PFSK-1 (cell line): ENCODE measurements around the gene FEM1B.

Source experiments
- POLR2AphosphoS5 ChIP-seq: IDR thresholded peaks from 2 replicates; pipeline ENCODE4 v1.6.1; 2012; ENCODE audit warnings: low read depth, mild to moderate bottlenecking, control low read depth, low read length, moderate library complexity
- TAF1 ChIP-seq: IDR thresholded peaks from 2 replicates; pipeline ENCODE4 v1.6.1; 2012; ENCODE audit warnings: low read length, control low read depth, borderline replicate concordance; ENCODE audit not compliant: insufficient read depth
- TF ChIP-seq, protein P1 (sequence below), 2 experiments: IDR thresholded peaks; 2 replicates each; pipeline versions ENCODE4 v1.6.1 to v1.8.0; 2011 to 2012; ENCODE audit warnings: low read depth in 2 of 2, low read length in 2 of 2, control low read depth in 1 of 2, inconsistent platforms in 1 of 2, mild to moderate bottlenecking in 1 of 2, moderate library complexity in 1 of 2; ENCODE audit not compliant: insufficient read depth in 1 of 2

DNA sequence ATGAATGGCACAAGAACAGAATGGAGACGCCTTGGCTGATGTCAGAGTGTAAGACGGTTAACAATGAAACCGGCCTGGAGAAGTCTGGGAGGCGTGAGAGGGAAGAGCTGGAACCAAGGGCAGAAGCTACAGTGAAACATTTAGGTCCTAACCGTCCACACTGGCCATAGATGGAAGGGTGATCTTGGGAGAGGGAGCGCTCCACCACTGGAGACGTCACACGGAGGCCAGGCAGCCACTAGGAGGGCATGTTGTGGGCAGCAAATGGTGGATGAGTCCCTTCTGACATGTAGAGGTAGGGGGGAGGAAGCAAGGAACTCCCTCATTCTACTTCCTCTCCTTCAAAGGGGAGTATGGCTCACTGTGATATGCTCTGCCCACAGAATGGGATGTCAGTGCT, 23.8 kb downstream of the FEM1B start:
- TF ChIP-seq, protein P1, sequence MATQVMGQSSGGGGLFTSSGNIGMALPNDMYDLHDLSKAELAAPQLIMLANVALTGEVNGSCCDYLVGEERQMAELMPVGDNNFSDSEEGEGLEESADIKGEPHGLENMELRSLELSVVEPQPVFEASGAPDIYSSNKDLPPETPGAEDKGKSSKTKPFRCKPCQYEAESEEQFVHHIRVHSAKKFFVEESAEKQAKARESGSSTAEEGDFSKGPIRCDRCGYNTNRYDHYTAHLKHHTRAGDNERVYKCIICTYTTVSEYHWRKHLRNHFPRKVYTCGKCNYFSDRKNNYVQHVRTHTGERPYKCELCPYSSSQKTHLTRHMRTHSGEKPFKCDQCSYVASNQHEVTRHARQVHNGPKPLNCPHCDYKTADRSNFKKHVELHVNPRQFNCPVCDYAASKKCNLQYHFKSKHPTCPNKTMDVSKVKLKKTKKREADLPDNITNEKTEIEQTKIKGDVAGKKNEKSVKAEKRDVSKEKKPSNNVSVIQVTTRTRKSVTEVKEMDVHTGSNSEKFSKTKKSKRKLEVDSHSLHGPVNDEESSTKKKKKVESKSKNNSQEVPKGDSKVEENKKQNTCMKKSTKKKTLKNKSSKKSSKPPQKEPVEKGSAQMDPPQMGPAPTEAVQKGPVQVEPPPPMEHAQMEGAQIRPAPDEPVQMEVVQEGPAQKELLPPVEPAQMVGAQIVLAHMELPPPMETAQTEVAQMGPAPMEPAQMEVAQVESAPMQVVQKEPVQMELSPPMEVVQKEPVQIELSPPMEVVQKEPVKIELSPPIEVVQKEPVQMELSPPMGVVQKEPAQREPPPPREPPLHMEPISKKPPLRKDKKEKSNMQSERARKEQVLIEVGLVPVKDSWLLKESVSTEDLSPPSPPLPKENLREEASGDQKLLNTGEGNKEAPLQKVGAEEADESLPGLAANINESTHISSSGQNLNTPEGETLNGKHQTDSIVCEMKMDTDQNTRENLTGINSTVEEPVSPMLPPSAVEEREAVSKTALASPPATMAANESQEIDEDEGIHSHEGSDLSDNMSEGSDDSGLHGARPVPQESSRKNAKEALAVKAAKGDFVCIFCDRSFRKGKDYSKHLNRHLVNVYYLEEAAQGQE (IDR thresholded peaks at IDR 0.05; ENCODE audit: insufficient read depth in 1 of 2, low read depth in 2 of 2, low read length in 2 of 2): no peak
- TF ChIP-seq POLR2AphosphoS5 (no peak), TAF1 (no peak)
